ENCODE data around the gene ZSCAN5B. TPM values are rescaled to one million over a fixed set of nuclear protein-coding genes. Genes with fewer than 3 reads are reported as not detected.

Gene ZSCAN5B
- total and polyA plus RNA-seq, 2 of the 13 experiments (the other 11 are each of a cell fraction or from before 2014, with no cell fraction given) = not detected

- TF ChIP-seq ZXDC (CRISPR knock-in tag; IDR thresholded peaks at IDR 0.05) = no peak
- 0 out of 2 replicates have a peak, but pooled peaks have one; percentile 26 for TF ChIP-seq NR2C2 (CRISPR knock-in tag; IDR thresholded peaks at IDR 0.05; ENCODE audit: borderline replicate concordance)
- TF ChIP-seq ZNF761 (CRISPR knock-in tag; conservative IDR thresholded peaks at IDR 0.05) = peak; percentile 68
- 0 out of 2 replicates have a peak, but pooled peaks have one; percentile 17 for TF ChIP-seq PHF8 (CRISPR knock-in tag; IDR thresholded peaks at IDR 0.05)
- TF ChIP-seq CENPX (CRISPR knock-in tag; IDR thresholded peaks at IDR 0.05) = no peak
- no peak for TF ChIP-seq LCORL (IDR thresholded peaks at IDR 0.05)
- no peak for TF ChIP-seq LCORL (CRISPR knock-in tag; IDR thresholded peaks at IDR 0.05)
- 0 out of 2 replicates have a peak, but pooled peaks have one; percentile 20 for TF ChIP-seq RELA (CRISPR knock-in tag; IDR thresholded peaks at IDR 0.05)
- TF ChIP-seq CHCHD3 (CRISPR knock-in tag; IDR thresholded peaks at IDR 0.05) = 0 out of 2 replicates have a peak, but pooled peaks have one; percentile 40
- TF ChIP-seq GPBP1L1 (CRISPR knock-in tag; IDR thresholded peaks at IDR 0.05) = no peak
- no peak for TF ChIP-seq NFE2L2 (IDR thresholded peaks at IDR 0.05; ENCODE audit: low read length)
- TF ChIP-seq, protein P1, sequence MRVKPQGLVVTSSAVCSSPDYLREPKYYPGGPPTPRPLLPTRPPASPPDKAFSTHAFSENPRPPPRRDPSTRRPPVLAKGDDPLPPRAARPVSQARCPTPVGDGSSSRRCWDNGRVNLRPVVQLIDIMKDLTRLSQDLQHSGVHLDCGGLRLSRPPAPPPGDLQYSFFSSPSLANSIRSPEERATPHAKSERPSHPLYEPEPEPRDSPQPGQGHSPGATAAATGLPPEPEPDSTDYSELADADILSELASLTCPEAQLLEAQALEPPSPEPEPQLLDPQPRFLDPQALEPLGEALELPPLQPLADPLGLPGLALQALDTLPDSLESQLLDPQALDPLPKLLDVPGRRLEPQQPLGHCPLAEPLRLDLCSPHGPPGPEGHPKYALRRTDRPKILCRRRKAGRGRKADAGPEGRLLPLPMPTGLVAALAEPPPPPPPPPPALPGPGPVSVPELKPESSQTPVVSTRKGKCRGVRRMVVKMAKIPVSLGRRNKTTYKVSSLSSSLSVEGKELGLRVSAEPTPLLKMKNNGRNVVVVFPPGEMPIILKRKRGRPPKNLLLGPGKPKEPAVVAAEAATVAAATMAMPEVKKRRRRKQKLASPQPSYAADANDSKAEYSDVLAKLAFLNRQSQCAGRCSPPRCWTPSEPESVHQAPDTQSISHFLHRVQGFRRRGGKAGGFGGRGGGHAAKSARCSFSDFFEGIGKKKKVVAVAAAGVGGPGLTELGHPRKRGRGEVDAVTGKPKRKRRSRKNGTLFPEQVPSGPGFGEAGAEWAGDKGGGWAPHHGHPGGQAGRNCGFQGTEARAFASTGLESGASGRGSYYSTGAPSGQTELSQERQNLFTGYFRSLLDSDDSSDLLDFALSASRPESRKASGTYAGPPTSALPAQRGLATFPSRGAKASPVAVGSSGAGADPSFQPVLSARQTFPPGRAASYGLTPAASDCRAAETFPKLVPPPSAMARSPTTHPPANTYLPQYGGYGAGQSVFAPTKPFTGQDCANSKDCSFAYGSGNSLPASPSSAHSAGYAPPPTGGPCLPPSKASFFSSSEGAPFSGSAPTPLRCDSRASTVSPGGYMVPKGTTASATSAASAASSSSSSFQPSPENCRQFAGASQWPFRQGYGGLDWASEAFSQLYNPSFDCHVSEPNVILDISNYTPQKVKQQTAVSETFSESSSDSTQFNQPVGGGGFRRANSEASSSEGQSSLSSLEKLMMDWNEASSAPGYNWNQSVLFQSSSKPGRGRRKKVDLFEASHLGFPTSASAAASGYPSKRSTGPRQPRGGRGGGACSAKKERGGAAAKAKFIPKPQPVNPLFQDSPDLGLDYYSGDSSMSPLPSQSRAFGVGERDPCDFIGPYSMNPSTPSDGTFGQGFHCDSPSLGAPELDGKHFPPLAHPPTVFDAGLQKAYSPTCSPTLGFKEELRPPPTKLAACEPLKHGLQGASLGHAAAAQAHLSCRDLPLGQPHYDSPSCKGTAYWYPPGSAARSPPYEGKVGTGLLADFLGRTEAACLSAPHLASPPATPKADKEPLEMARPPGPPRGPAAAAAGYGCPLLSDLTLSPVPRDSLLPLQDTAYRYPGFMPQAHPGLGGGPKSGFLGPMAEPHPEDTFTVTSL (CRISPR knock-in tag; IDR thresholded peaks at IDR 0.05; ENCODE audit: borderline replicate concordance) = no peak
- TF ChIP-seq ZBTB34 (CRISPR knock-in tag; IDR thresholded peaks at IDR 0.05) = 0 out of 2 replicates have a peak, but pooled peaks have one; percentile 54
- TF ChIP-seq, protein P2, sequence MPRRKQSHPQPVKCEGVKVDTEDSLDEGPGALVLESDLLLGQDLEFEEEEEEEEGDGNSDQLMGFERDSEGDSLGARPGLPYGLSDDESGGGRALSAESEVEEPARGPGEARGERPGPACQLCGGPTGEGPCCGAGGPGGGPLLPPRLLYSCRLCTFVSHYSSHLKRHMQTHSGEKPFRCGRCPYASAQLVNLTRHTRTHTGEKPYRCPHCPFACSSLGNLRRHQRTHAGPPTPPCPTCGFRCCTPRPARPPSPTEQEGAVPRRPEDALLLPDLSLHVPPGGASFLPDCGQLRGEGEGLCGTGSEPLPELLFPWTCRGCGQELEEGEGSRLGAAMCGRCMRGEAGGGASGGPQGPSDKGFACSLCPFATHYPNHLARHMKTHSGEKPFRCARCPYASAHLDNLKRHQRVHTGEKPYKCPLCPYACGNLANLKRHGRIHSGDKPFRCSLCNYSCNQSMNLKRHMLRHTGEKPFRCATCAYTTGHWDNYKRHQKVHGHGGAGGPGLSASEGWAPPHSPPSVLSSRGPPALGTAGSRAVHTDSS (CRISPR knock-in tag; conservative IDR thresholded peaks at IDR 0.05) = no peak
- peak; percentile 71; the same call in 1 of the 2 replicates for TF ChIP-seq ZNF501 (CRISPR knock-in tag; IDR thresholded peaks at IDR 0.05)
- no peak for TF ChIP-seq POLR2AphosphoS2 (IDR thresholded peaks at IDR 0.05; ENCODE audit: low read depth, low read length)
- TF ChIP-seq ZMAT3 (CRISPR knock-in tag; conservative IDR thresholded peaks at IDR 0.05) = 0 out of 2 replicates have a peak, but pooled peaks have one; percentile 45
Observed at GRCh38 chr19:56142897-56143434, 54.6 kb downstream of the ZSCAN5B start (continued).
